Measurements from ENCODE around the gene PTPRZ1.

The PTPRZ1 gene

GRCh38 chr7:121891731-121892130, 18.8 kb downstream of the PTPRZ1 start:
- DNase-seq (ENCODE audit: low read depth, low spot score), result no peak

- no peak for DNase-seq (ENCODE audit: low read depth, low spot score)
Observed at GRCh38 chr7:121901026-121901425, 28.1 kb downstream of the PTPRZ1 start.

- DNase-seq (ENCODE audit: low read depth, low spot score), result no peak
Observed at GRCh38 chr7:121904120-121904519, 31.2 kb downstream of the PTPRZ1 start.

- DNase-seq (ENCODE audit: low read depth, low spot score), result no peak
Observed at GRCh38 chr7:121908042-121908441, 35.1 kb downstream of the PTPRZ1 start.

GRCh38 chr7:121909716-121910345, 36.9 kb downstream of the PTPRZ1 start:
- no peak for DNase-seq (ENCODE audit: low read depth, low spot score)

- no peak for DNase-seq (ENCODE audit: low read depth, low spot score)
Observed at GRCh38 chr7:121913947-121914675, 41.1 kb downstream of the PTPRZ1 start.

GRCh38 chr7:121914676-121915279, 41.8 kb downstream of the PTPRZ1 start:
- DNase-seq (ENCODE audit: low read depth, low spot score), result no peak

- DNase-seq (ENCODE audit: low read depth, low spot score), result no peak
Observed at GRCh38 chr7:121916211-121916610, 43.2 kb downstream of the PTPRZ1 start.

- no peak for DNase-seq (ENCODE audit: low read depth, low spot score)
Observed at GRCh38 chr7:121919986-121920385, 47.0 kb downstream of the PTPRZ1 start.

GRCh38 chr7:121924269-121925186, 51.6 kb downstream of the PTPRZ1 start:
- no peak for DNase-seq (ENCODE audit: low read depth, low spot score)

- no peak for DNase-seq (ENCODE audit: low read depth, low spot score)
Observed at GRCh38 chr7:121931149-121931902, 58.4 kb downstream of the PTPRZ1 start.

- no peak for DNase-seq (ENCODE audit: low read depth, low spot score)
Observed at GRCh38 chr7:121932768-121933167, 59.8 kb downstream of the PTPRZ1 start.

- no peak for DNase-seq (ENCODE audit: low read depth, low spot score)
Observed at GRCh38 chr7:121936951-121937623, 64.1 kb downstream of the PTPRZ1 start.

- no peak for DNase-seq (ENCODE audit: low read depth, low spot score)
Observed at GRCh38 chr7:121938429-121938996, 65.6 kb downstream of the PTPRZ1 start.

GRCh38 chr7:121940918-121941317, 68.0 kb downstream of the PTPRZ1 start:
- DNase-seq (ENCODE audit: low read depth, low spot score), result no peak

- no peak for DNase-seq (ENCODE audit: low read depth, low spot score)
Observed at GRCh38 chr7:121941830-121942229, 68.9 kb downstream of the PTPRZ1 start.

GRCh38 chr7:121945066-121945465, 72.1 kb downstream of the PTPRZ1 start:
- no peak for DNase-seq (ENCODE audit: low read depth, low spot score)

GRCh38 chr7:121945480-121946236, 72.7 kb downstream of the PTPRZ1 start:
- no peak for DNase-seq (ENCODE audit: low read depth, low spot score)

- DNase-seq (ENCODE audit: low read depth, low spot score), result no peak
Observed at GRCh38 chr7:121953164-121953563, 80.2 kb downstream of the PTPRZ1 start.
